Subcutaneous abdominal adipose tissue (tissue), 5 donors: ENCODE measurements around the gene GPR180.
A peak's percentile ranks its signal among the peaks of the same experiment; 100 is the strongest.

Source experiments
- H3K27ac ChIP-seq: one replicate; pipeline ENCODE4 v1.7.0; 2013; ENCODE audit warnings: low read depth, mild to moderate bottlenecking, inconsistent platforms, low read length, moderate library complexity
- H3K27me3 ChIP-seq, 5 donors: one replicate each; pipeline ENCODE4 v1.7.0; 2013; ENCODE audit warnings: low read length in 5 of 5, inconsistent platforms in 1 of 5; ENCODE audit not compliant: control insufficient read depth in 5 of 5, insufficient read depth in 4 of 5
- H3K36me3 ChIP-seq, 5 donors: one replicate each; pipeline ENCODE4 v1.7.0; 2013; ENCODE audit warnings: low read length in 5 of 5; ENCODE audit not compliant: control insufficient read depth in 5 of 5, insufficient read depth in 5 of 5
- H3K4me1 ChIP-seq, 5 donors: one replicate each; pipeline ENCODE4 v1.7.0; 2013; ENCODE audit warnings: low read length in 5 of 5, mild to moderate bottlenecking in 3 of 5, moderate library complexity in 1 of 5; ENCODE audit not compliant: control insufficient read depth in 5 of 5, insufficient read depth in 5 of 5
- H3K4me3 ChIP-seq, 5 donors: one replicate each; pipeline ENCODE4 v1.7.0; 2013; ENCODE audit warnings: low read length in 5 of 5, low read depth in 1 of 5
- H3K9ac ChIP-seq, 5 donors: one replicate each; pipeline ENCODE4 v1.7.0; 2013; ENCODE audit warnings: low read length in 5 of 5, mild to moderate bottlenecking in 4 of 5, moderate library complexity in 3 of 5
- H3K9me3 ChIP-seq, 5 donors: one replicate each; pipeline ENCODE4 v1.7.0; 2013; ENCODE audit warnings: low read length in 5 of 5; ENCODE audit not compliant: control insufficient read depth in 5 of 5
- donor health status: healthy.
- donor health status: healthy.
- donor health status: healthy.
- donor health status: healthy.
- donor health status: healthy.

Gene GPR180

GRCh38 chr13:94609196-94609595 is 7.5 kb downstream of the GPR180 start:
- Histone ChIP-seq H3K27me3 (no peaks in the 10 kb centered on the region), H3K27ac (peak overlapping the region; percentile 82), H3K9me3 (no peaks in the 10 kb centered on the region), H3K4me1 (peaks cover 0 to 14% (median 9%) of the 10 kb centered on the region in 5 donors), H3K4me3 (no peak overlapping the region), H3K9ac (peak overlapping the region in 3 of 5 donors; percentile 30 to 71 (median 43)), H3K36me3 (peaks cover 11 to 41% (median 21%) of the 10 kb centered on the region in 5 donors)

- H3K27me3 ChIP-seq: no peaks in the 10 kb centered on the region
- H3K4me1 ChIP-seq: peaks cover 0 to 9% (median 9%) of the 10 kb centered on the region in 5 donors
- H3K36me3 ChIP-seq: peaks cover 17 to 41% (median 24%) of the 10 kb centered on the region in 5 donors
- H3K27ac ChIP-seq: peak overlapping the region; percentile 82
- no peaks in the 10 kb centered on the region for H3K9me3 ChIP-seq
- no peak overlapping the region for H3K9ac ChIP-seq
- no peak overlapping the region for H3K4me3 ChIP-seq
Measured at GRCh38 chr13:94610475-94610874, 8.8 kb downstream of the GPR180 start.

GRCh38 chr13:94612050-94612449 is 10.4 kb downstream of the GPR180 start:
- Histone ChIP-seq H3K9me3 (no peaks in the 10 kb centered on the region), H3K4me1 (peaks cover 0 to 9% (median 7%) of the 10 kb centered on the region in 5 donors), H3K4me3 (no peak overlapping the region), H3K9ac (no peak overlapping the region), H3K27ac (no peak overlapping the region), H3K36me3 (peaks cover 17 to 37% (median 17%) of the 10 kb centered on the region in 5 donors), H3K27me3 (no peaks in the 10 kb centered on the region)

GRCh38 chr13:94613051-94613450 is 11.4 kb downstream of the GPR180 start:
- Histone ChIP-seq H3K4me1 (peaks cover 0 to 6% (median 5%) of the 10 kb centered on the region in 5 donors), H3K27ac (no peak overlapping the region), H3K9ac (peak overlapping the region in 1 of 5 donors; percentile 24), H3K4me3 (no peak overlapping the region), H3K27me3 (no peaks in the 10 kb centered on the region), H3K9me3 (no peaks in the 10 kb centered on the region), H3K36me3 (peaks cover 14 to 32% (median 17%) of the 10 kb centered on the region in 5 donors)

- H3K9ac ChIP-seq: no peak overlapping the region
- no peak overlapping the region for H3K4me3 ChIP-seq
- H3K36me3 ChIP-seq: peaks cover 11 to 37% (median 20%) of the 10 kb centered on the region in 5 donors
- no peaks in the 10 kb centered on the region for H3K27me3 ChIP-seq
- no peaks in the 10 kb centered on the region for H3K9me3 ChIP-seq
- peaks cover 0 to 5% (median 0%) of the 10 kb centered on the region in 5 donors for H3K4me1 ChIP-seq
- no peak overlapping the region for H3K27ac ChIP-seq
Measured at GRCh38 chr13:94617389-94618000, 15.8 kb downstream of the GPR180 start.

- peaks cover 13 to 50% (median 34%) of the 10 kb centered on the region in 5 donors for H3K36me3 ChIP-seq
- H3K9me3 ChIP-seq: no peaks in the 10 kb centered on the region
- H3K4me3 ChIP-seq: no peak overlapping the region
- no peaks in the 10 kb centered on the region for H3K27me3 ChIP-seq
- peaks cover 0 to 5% (median 0%) of the 10 kb centered on the region in 5 donors for H3K4me1 ChIP-seq
- no peak overlapping the region for H3K27ac ChIP-seq
- no peak overlapping the region for H3K9ac ChIP-seq
Measured at GRCh38 chr13:94620286-94620896, 18.7 kb downstream of the GPR180 start.

GRCh38 chr13:94622344-94622743 is 20.7 kb downstream of the GPR180 start:
- H3K27ac ChIP-seq: no peak overlapping the region
- no peaks in the 10 kb centered on the region for H3K27me3 ChIP-seq
- H3K4me1 ChIP-seq: no peaks in the 10 kb centered on the region
- H3K9me3 ChIP-seq: no peaks in the 10 kb centered on the region
- H3K9ac ChIP-seq: no peak overlapping the region
- no peak overlapping the region for H3K4me3 ChIP-seq
- peaks cover 15 to 52% (median 39%) of the 10 kb centered on the region in 5 donors for H3K36me3 ChIP-seq

- Histone ChIP-seq H3K27me3 (no peaks in the 10 kb centered on the region), H3K27ac (no peak overlapping the region), H3K9ac (no peak overlapping the region), H3K9me3 (no peaks in the 10 kb centered on the region), H3K4me1 (no peaks in the 10 kb centered on the region), H3K4me3 (no peak overlapping the region), H3K36me3 (peaks cover 18 to 59% (median 39%) of the 10 kb centered on the region in 5 donors)
Measured at GRCh38 chr13:94623316-94623715, 21.7 kb downstream of the GPR180 start.

- H3K27ac ChIP-seq: no peak overlapping the region
- H3K9ac ChIP-seq: no peak overlapping the region
- no peaks in the 10 kb centered on the region for H3K9me3 ChIP-seq
- H3K27me3 ChIP-seq: no peaks in the 10 kb centered on the region
- no peaks in the 10 kb centered on the region for H3K4me1 ChIP-seq
- no peak overlapping the region for H3K4me3 ChIP-seq
- peaks cover 8 to 46% (median 26%) of the 10 kb centered on the region in 5 donors for H3K36me3 ChIP-seq
Measured at GRCh38 chr13:94630858-94631257, 29.2 kb downstream of the GPR180 start.

- Histone ChIP-seq H3K27ac (no peak overlapping the region), H3K27me3 (no peaks in the 10 kb centered on the region), H3K4me1 (no peaks in the 10 kb centered on the region), H3K4me3 (no peak overlapping the region), H3K9ac (no peak overlapping the region), H3K9me3 (peaks cover 0 to under 1% (median 0%) of the 10 kb centered on the region in 5 donors), H3K36me3 (peaks cover 8 to 37% (median 20%) of the 10 kb centered on the region in 5 donors)
Measured at GRCh38 chr13:94632226-94632980, 30.7 kb downstream of the GPR180 start.
